ENCODE results near the gene CPZ.

CPZ gene

DNA sequence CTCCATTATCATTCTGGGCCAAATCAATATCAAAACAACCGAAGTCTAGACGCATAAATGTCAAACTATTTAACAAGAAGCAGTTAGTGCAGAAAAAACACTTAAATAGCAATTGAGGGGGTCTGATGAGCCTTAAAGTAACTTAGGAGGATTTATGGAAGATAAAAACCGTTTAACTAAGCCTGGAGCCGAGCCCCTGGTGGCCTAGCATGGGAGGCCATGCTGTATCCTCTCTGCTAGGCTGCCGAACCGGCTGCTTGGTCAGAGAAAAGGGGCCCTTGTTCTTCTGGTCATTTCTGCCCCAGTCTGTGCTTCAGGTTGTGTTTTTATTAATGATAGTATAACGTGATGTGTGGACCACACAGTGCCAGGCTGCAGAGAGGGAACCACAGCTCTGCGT, 72.4 kb downstream of the CPZ start:
- DNase-seq (ENCODE audit: low spot score): no peak
- TF ChIP-seq, protein P1, sequence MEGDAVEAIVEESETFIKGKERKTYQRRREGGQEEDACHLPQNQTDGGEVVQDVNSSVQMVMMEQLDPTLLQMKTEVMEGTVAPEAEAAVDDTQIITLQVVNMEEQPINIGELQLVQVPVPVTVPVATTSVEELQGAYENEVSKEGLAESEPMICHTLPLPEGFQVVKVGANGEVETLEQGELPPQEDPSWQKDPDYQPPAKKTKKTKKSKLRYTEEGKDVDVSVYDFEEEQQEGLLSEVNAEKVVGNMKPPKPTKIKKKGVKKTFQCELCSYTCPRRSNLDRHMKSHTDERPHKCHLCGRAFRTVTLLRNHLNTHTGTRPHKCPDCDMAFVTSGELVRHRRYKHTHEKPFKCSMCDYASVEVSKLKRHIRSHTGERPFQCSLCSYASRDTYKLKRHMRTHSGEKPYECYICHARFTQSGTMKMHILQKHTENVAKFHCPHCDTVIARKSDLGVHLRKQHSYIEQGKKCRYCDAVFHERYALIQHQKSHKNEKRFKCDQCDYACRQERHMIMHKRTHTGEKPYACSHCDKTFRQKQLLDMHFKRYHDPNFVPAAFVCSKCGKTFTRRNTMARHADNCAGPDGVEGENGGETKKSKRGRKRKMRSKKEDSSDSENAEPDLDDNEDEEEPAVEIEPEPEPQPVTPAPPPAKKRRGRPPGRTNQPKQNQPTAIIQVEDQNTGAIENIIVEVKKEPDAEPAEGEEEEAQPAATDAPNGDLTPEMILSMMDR (IDR thresholded peaks at IDR 0.05; ENCODE audit: extremely low read depth, missing control alignments): no peak

DNA sequence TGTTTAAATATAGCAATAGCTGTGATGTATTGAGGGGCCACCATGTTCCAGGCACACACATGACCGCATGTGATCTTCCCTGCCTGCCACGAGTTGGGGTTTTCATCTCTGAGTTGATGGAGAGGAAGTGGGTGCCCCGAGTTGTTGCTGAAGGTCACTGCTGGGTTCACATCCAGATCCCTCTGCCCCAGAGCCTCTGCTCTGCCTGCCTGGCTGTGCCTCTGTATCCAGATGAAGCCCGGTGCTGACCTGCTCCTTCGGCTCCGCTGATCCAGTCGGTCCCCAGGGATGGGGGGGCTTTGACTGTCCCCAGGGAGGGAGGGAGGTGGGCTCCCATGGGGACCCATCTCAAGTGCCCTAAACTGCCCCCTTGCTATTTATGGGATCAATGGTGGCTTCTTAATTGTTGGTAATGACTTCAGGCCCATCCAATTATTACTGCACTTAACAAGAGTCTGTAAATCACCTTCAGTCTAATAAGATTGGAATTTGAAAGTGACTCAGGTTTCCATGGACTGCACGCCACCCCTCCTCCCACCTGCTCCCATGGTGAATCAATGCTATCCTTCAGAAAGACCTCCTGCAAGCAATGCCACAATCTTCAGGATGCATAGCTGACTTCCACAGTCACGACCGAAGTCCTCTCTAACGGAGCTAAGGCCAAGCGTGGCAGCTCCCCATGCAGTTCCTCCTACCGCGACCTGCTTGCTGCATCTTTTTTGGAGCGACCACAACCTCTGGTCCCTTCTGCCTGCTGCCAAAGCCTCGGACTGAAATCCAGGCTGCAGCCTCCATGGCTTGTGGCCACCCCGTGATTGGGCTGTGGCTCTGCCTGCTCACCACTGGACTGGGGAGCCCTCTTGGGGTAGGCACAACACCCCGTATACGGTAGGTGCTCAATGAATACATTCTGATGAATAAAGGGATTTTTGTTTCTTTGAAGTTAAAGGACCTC, 73.1 kb downstream of the CPZ start:
- DNase-seq (ENCODE audit: low spot score): no peak
- TF ChIP-seq, protein P1 (IDR thresholded peaks at IDR 0.05; ENCODE audit: extremely low read depth, missing control alignments): no peak

DNA sequence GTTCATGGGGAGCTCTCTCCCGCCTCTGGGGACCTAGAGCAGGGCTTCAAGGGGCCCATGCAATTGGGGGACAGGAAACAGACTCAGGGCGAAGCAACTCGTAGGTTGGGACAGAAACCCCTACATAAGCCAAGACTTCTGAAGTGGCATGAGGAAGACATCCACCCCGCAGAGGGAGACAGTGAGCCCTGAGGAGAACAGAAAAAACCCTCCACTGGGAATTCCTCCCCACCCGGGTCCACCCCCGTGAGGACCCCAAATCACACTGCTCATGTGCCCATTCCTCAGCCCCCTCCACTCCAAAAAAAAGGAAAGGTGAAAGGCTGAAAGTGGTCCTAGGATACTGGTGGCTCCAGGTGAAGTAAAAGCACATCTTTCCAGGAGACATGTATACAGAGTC, 74.0 kb downstream of the CPZ start:
- DNase-seq (ENCODE audit: low spot score): no peak
- TF ChIP-seq, protein P1 (IDR thresholded peaks at IDR 0.05; ENCODE audit: extremely low read depth, missing control alignments): no peak
